HG03097 (cell line): Measurements from ENCODE around the gene KIF2B.
"Not testable (repeated sequence)": the region's sequence is repeated elsewhere in the genome, so short reads cannot be mapped to it uniquely, and the experiment has no call there.

Experiments
- ATAC-seq: cut with Tn5 transposase; IDR thresholded peaks from one replicate; pipeline ENCODE4 v1.9.1; 2021; ENCODE audit not compliant: unreplicated experiment, low FRiP score

The KIF2B gene, protein sequence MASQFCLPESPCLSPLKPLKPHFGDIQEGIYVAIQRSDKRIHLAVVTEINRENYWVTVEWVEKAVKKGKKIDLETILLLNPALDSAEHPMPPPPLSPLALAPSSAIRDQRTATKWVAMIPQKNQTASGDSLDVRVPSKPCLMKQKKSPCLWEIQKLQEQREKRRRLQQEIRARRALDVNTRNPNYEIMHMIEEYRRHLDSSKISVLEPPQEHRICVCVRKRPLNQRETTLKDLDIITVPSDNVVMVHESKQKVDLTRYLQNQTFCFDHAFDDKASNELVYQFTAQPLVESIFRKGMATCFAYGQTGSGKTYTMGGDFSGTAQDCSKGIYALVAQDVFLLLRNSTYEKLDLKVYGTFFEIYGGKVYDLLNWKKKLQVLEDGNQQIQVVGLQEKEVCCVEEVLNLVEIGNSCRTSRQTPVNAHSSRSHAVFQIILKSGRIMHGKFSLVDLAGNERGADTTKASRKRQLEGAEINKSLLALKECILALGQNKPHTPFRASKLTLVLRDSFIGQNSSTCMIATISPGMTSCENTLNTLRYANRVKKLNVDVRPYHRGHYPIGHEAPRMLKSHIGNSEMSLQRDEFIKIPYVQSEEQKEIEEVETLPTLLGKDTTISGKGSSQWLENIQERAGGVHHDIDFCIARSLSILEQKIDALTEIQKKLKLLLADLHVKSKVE

DNA sequence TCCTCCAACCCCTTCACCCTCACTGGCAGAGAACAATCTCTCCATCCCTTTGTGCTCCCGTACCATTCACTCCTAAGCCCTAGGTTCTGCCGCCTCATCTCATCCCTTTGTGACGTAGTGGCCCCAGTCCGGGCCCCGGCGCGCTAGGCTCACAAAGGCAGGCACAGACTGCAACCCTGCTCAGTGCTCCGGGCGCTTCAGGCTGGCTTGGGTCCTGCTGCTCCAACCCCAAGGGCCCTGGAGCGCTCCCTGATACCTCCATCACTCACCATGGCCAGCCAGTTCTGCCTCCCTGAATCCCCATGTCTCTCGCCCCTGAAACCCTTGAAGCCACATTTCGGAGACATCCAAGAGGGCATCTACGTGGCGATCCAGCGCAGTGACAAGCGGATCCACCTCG, at the start of gene KIF2B:
Gene KIF2B (plus strand): TSS at position 164 of the 400 bp plus-strand sequence. CDS start 107 bp downstream, at position 271.
- no peak for ATAC-seq

GRCh38 chr17:53780320-53780719, 42.4 kb upstream of the KIF2B start:
- ATAC-seq: no peak

GRCh38 chr17:53791551-53791950, 31.2 kb upstream of the KIF2B start:
- no peak for ATAC-seq

- no peak for ATAC-seq
Observed at GRCh38 chr17:53792451-53792850, 30.3 kb upstream of the KIF2B start.

DNA sequence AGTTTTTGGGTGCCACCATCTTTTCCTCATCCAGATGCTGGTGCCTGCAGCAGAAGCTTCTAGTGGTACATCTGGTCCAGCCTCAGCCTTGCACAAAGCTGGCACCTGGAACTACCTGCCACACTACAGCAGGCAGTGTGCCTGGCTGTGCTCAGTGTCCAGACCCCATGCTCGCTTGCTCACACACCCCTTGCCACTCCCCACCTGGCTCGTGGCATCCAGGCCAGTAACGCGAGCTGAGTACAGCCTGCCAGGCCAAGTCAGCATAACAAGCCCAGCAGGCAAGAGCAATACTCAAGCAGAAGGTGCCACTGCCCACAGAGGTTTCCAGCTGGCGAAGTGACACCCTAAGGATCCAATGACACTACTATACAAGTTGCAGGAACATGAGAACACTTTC, 29.7 kb upstream of the KIF2B start:
- no peak for ATAC-seq

- ATAC-seq: no peak
Observed at GRCh38 chr17:53794875-53795274, 27.9 kb upstream of the KIF2B start.

- ATAC-seq: no peak
Observed at GRCh38 chr17:53796642-53797041, 26.1 kb upstream of the KIF2B start.

DNA sequence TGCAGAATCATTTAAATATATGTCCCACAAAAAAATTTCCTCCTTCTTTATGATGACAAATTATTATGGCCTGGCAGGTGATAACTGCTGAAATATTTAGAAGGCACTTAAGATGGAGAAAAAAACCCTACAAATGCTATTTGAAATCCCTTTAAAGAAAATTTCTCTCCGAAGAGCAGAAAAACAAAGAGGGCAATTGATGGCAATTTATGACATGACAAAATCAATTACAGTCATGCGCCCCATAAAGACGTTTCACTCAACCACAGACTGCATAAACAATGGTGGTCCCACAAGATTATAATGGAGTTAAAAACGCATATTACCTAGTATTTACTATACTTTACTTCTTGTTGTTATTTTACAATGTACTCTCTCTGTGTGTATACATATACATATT, 25.2 kb upstream of the KIF2B start:
- no peak for ATAC-seq

DNA sequence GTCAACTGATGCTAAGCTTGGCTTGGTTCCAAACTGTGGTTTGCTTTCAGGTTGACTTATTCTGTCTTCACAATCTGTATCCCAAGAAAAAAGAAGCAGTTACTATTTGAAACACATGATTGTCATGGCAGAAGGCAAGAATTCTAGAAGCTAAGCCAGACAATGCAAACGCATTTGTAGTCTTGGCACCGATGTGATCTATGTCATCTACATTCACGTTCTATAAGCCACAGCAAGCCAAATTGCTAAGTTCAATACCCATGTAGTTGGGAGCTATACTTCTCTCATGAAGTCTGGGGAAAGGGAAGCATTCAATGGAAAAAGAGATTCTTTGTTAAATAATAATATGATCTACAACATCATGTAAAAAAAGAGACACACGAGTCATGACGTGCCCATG, 18.3 kb upstream of the KIF2B start:
- no peak for ATAC-seq

DNA sequence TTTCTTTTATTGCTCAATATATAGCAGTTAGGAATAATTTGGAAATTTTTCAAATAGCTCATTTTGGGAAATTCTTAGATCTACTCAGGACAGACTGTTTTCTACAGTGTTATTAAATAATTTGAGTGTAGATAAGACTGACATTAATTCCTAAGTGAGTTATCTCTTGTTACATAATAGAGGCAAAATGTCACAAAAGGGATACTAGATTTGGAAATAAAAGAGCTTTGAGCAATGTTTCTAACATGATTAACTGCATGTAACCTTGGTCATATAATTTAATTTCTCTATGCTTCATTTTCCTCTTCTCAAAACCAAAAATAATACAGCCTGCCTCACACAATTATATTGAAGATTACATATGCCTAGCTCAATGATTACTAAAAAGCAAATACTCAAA, 16.3 kb upstream of the KIF2B start:
- no peak for ATAC-seq

DNA sequence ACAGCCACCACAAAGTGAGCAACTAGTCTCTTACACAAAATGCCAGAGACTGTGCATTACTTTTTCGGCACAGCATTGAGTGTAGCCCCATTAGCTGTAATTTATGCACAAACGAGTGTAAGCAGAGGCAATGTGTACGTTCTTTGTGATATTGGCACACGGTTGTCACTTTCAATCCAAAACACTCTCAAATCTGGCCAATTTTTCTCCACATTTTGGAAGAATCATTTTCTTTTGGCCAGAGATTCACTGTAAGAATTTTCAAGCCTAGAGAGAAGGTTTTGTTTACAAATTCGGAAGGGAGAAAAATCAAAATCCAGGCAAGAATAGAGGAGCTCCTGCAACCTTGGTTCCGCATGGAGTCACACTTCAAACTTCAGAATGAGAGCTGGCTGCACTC, 15.4 kb upstream of the KIF2B start:
- no peak for ATAC-seq

DNA sequence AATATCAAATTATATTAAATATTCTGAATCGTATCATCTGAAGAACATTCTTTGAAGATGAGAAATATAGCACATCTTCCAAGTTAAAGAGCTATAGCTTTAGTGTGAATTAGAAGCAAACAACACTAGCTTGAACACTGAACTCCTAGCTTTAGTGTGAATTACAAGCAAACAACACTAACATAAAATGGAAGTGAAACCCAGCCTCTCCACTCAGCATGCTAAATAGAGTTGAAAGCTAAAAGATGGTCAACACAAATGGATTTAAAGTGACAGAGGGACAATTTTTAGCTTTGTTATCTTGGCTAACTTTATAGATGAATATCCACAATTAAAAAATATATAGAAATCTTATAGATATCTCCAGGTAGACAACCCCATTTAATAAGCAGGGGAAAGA, 4.5 kb upstream of the KIF2B start:
- no peak for ATAC-seq

DNA sequence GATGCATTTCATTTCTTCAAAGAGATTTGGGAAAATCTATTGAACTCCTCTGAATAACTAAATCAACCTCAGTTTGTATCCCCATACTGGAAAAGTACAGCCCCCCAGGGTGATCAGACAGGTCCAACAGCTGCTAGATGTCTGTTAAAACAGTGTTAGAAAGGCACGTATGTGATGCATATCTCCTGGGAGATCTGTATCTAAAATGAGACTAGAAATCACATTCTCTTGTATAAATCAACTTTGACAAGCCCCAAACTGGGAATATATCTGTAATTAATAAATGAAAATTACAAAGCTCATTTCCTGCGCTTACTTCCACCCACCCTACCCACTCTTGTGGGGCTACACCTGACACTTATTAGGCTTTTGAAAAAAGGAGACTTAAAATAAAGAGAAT, 3.8 kb upstream of the KIF2B start:
- ATAC-seq: no peak

DNA sequence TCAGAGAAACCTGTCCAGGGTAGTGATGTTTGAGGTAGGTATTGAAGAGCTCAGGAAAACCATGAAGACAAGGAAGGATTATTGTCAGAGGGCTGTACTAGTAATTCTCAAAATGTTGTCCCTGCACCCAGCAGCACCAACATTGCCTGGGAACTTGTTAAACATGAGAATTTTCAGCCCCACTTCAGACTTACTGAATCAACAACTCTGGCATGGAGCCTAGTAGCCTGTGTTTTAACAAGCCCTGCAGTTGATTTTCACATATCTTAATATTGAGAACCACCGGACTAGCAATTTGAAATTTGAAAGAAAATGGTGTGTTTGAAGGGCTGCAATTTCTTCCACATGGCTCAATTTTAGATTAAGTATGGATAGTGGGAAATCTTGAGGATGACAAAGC, 2.8 kb upstream of the KIF2B start:
- ATAC-seq: no peak

DNA sequence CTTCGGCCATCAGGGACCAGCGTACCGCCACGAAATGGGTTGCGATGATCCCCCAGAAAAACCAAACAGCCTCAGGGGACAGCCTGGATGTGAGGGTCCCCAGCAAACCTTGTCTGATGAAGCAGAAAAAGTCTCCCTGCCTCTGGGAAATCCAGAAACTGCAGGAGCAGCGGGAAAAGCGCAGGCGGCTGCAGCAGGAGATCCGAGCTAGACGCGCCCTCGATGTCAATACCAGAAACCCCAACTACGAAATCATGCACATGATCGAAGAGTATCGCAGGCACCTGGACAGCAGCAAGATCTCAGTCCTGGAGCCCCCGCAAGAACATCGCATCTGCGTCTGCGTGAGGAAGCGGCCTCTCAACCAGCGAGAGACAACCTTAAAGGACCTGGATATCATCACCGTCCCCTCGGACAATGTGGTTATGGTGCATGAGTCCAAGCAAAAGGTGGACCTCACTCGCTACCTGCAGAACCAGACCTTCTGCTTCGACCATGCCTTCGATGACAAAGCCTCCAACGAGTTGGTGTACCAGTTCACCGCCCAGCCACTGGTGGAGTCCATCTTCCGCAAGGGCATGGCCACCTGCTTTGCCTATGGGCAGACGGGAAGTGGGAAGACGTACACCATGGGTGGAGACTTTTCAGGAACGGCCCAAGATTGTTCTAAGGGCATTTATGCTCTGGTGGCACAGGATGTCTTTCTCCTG, 769 bp downstream of the KIF2B start:
- ATAC-seq: no peak

- not testable (repeated sequence) for ATAC-seq
Observed at GRCh38 chr17:53834771-53835170, 12.0 kb downstream of the KIF2B start.

DNA sequence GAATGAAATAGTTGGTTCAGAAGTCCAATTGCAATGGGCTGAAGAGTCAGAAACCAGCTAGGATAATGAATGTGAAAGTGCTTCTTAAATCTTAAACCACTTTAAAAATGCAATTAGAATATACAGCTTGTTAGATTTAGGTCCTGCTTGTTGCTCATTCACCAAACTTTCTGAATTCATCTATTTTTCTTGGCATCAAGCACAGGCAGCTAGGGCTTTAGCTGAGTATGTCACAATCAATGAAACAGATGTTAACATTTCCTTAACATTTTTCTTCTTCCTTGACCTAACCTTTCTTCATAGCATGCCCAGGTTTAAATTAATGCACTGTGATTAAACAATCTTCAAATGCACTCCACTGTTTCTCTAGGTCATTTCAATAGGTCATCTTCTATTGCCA, 14.4 kb downstream of the KIF2B start:
- ATAC-seq: no peak

DNA sequence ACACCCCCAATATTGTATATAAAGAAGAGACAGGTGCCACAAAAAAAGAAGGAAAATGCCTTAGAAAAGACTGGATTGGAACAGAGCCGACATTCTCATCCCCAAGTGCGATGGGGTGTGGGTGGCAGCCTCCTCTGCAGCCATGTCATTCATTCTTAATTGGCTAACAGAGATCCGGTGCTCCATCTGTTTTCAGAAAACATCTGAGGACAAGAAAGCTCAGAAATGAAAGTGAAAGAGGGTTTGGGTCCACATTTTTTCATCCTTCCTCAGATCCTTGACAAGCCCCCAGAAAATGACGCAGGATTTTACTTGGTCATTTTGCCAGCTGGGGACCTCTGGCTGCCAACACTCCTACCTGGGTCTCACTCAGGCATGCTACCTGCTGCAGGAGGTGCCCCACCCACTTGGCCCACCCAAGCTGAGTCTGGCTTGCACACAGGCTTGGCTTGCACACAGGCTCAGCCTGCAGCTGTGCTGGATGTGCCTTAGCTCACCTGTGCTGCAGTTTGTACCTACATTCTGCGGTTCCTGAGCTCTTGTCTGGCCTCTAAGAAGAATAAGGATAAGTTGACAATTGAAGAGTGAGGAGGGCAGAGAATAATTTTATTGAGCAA, 21.9 kb downstream of the KIF2B start:
- ATAC-seq: no peak

DNA sequence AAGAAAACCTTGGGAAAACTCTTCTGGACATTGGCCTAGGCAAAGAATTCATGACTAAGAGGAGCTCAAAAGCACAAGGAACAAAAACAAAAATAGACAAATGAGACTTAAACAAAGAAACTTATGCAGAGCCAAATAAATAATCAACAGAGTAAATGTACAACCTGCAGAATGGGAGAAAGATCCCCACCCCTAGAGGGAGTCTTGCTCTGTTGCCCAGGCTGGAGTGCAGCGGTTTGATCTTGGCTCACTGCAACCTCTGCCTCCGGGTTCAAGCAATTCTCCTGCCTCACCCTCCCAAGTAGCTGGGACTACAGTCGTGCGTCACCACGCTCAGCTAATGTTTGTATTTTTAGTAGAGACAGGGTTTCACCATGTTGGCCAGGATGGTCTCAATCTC, 48.4 kb downstream of the KIF2B start:
- not testable (repeated sequence) for ATAC-seq
